ENCODE measurements around the gene PPP6R3.

- TF ChIP-seq POLR2A (IDR thresholded peaks at IDR 0.05; ENCODE audit: low read length) (no peak), GATA1 (IDR thresholded peaks at IDR 0.05; ENCODE audit: low read depth, low read length) (no peak)
Measured at GRCh38 chr11:68541116-68541515, 80.6 kb downstream of the PPP6R3 start.

Data from erythroblast (primary cell).